PC-9 (cell line): ENCODE data around the gene RNASE7.

Source experiments
- EZH2 ChIP-seq: fragments of 200-600 bp; sonication (generic); IDR thresholded peaks from 2 replicates; pipeline ENCODE4 v1.8.0; 2017; ENCODE audit warnings: antibody characterized with exemption, low read depth
- TF ChIP-seq, protein P1 (sequence below): fragments of 200-600 bp; sonication (generic); conservative IDR thresholded peaks from 2 replicates; pipeline ENCODE4 v1.6.1; 2017; ENCODE audit warnings: mixed run types, antibody characterized with exemption, mild to moderate bottlenecking, moderate library complexity

DNA sequence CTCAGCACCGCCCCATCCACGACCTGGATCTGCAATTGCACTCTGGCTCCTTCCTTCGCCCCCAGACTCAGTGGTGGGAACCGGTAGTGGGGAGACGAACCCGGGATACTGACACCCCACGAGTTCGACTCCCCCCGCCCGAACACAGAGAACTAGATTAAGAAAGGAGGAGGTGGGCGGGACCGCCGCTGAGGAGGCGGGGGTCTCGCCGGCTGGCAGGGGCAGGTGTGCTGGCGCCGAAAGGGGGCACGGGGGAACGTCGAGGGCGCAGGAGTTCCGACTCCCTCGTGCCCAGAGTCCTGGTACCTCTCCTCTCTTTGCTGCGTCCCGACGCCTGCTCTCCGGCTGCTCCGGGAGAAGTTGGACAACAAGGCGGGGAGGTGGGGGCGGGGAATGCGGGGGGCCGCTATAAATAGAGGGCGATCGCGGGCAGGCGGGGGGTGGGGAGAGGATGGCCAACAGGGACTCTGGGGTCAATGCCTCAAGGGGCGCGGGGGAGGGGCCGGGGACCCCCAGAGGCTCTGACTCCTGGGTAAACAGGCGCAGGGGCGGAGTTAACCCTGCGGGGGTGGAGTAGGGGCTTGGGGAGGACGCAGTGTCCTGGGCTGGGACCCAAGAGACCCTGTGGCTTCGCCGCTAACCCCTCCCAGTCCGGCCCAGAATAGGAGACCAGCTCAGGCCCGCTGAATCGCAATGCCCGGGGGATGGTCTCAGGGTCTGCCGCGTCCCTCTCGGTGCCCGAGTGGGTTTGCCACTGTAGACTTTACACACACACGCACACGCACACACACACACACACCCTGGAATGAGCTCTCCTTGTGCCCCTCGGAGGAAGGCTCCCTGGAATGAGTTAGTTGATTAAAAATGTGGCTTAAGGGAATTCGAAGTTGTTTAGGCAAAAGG lies 16.5 kb upstream of the RNASE7 start:
- TF ChIP-seq, protein P1, sequence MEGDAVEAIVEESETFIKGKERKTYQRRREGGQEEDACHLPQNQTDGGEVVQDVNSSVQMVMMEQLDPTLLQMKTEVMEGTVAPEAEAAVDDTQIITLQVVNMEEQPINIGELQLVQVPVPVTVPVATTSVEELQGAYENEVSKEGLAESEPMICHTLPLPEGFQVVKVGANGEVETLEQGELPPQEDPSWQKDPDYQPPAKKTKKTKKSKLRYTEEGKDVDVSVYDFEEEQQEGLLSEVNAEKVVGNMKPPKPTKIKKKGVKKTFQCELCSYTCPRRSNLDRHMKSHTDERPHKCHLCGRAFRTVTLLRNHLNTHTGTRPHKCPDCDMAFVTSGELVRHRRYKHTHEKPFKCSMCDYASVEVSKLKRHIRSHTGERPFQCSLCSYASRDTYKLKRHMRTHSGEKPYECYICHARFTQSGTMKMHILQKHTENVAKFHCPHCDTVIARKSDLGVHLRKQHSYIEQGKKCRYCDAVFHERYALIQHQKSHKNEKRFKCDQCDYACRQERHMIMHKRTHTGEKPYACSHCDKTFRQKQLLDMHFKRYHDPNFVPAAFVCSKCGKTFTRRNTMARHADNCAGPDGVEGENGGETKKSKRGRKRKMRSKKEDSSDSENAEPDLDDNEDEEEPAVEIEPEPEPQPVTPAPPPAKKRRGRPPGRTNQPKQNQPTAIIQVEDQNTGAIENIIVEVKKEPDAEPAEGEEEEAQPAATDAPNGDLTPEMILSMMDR, result no peak
- TF ChIP-seq EZH2, result no peak
